Dedifferentiated amniotic fluid mesenchymal stem cell (primary cell): ENCODE data around the gene EFCAB5.
"Not testable (repeated sequence)": the region's sequence is repeated elsewhere in the genome, so short reads cannot be mapped to it uniquely, and the experiment has no call there.

ENCODE experiments used
- DNase-seq: peaks from one replicate; pipeline ENCODE4 v3.0.0-alpha.2; 2016; ENCODE audit errors: extremely low spot score

EFCAB5 gene

DNA sequence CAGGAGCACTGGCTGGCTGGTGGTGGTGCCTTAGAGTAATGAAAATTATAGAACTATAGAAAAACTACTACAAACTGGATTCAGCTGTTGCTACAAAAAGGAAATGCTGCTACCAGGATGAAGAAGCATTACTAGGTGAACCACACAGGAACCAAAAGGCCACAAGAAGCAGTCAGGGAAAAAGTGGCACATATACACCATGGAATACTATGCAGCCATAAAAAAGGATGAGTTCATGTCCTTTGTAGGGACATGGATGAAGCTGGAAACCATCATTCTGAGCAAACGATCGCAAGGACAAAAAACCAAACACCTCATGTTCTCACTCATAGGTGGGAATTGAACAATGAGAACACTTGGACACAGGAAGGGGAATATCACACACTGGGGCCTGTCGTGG is 5.5 kb upstream of the EFCAB5 start:
- not testable (repeated sequence) for DNase-seq

DNA sequence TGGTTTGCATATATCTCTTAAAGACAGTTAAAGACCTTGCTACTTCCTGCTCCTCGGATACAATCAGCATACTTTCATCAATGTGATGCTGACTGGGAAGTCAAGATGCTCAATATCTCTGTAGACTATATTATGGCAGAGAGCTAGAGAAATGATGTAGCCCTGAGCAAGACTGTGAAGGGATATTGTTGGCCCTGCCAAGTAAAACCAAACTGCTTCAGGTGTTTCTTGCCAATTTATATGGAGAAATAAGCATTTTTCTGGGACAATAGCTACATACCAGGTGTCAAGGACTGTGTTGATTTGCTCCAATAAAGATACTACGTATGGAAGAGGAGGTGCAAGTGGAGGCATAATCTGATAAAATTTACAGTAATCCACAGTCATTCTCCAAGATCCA is 4.7 kb upstream of the EFCAB5 start:
- no peak for DNase-seq

DNA sequence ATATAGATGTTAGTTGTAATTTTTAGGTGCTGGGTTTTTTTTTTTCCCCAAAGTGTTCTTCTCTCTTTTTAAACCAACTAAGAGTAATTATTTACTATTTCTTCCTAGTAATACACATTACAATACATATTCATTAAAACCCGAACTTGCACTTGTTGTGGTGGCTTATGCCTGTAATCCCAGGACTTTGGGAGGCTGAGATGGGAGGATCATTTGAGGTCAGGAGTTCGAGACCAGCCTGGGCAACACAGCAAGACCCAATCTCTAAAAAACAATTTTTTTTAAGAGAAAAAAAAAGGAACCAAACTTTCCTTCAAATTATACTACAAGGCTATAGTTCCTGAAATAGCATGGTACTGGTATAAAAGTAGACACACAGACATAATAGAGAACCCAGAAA is 3.8 kb downstream of the EFCAB5 start:
- DNase-seq, result no peak

DNA sequence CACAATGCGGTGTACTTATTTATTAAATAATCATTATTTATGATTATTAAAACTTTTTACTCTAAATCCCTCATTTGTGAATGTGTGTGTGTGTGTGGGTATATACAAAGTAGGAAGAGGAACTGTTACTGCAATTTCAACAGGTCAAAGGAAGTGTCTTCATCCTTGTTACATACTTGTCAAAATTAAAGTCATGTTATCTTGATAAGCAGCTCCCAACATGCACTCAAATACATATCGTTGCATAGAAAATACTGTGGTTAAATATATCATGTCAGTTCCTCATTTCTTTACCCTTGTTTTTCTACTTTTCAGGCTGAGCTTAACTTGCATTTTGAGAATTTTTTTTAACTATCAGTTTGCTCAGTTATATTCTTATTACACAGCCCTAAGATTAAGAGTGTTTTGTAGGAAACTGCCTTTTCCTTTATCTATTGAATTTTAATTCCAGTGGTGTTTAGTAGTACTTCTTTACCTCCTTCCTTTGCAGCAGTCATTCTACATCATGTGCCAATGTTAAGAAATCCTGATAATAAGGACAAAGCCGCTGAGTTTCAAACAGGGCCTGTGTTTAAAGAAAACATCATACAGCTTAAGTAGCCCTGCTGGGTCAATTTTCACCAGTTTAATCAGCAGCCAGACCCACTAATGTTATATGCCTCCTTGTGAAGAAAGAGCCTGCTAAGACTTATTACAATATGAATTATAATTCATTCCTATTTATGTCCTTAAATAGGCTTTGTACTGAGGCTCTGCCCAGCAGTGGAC is 7.2 kb downstream of the EFCAB5 start:
- DNase-seq, result no peak

DNA sequence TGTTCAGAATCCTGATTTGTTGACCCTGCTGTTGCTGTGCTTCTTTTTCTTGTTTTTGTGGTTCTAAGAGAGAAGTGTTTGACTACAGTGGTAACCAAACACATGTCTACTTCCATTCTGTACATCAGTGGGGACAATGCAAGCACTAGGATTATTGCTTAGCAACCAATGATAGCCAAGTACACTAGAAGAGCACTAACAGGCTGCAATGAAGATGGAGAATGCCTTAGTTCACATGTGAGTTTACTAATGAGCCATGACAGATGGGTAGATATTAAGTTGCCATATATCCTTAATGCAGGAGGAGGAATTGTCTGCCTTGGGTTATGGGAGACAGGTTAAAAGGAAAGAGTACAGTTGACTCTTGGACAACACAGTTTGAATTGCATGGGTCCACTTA is 8.3 kb downstream of the EFCAB5 start:
- DNase-seq, result no peak

DNA sequence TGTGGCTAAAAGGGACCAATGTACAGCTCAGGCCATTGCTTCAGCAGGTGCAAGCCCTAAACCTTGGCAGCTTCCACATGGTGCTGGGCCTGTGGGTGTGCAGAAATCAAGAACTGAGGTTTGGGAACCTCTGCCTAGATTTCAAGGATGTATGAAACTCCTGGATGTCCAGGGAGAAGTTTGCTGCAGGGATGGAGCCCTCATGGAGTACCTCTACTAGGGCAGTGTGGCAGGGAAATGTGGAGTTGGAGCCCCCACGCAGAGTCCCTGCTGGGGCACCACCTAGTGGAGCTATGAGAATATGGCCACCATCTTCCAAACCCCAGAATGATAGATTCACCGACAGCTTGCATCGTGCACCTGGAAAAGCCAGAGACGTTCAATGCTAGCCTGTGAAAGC is 13.0 kb downstream of the EFCAB5 start:
- no peak for DNase-seq

DNA sequence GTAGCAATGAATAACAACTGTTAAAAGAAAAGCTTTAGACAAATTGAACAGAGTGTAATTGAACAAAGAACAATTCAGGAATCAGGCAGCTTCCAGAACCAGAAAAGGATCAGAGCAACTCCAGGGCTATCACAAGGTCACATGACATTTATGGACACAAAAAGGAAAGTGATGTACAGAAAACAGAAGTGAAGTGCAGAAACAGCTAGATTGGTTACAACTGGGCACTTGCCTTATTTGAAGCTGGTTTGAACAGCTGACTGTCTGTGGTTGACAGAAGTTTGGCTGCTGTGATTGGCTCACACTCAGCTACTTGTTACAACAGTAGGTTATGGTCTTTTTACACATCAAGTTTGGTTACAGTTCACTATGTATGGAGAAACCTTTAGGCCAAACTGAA is 14.8 kb downstream of the EFCAB5 start:
- DNase-seq, result no peak

DNA sequence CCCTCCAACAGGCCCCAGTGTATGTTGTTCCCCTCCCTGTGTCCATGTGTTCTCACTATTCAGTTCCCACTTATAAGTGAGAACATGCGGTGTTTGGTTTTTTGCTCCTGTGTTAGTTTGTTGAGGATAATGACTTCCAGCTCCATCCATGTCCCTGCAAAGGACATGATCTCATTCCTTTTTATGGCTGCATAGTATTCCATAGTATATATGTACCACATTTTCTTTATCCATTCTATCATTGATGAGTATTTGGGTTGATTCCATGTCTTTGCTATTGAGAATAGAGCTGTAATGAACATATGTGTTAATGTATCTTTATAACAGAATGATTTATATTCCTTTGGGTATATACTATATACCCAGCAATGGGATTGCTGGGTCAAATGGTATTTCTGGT is 16.1 kb downstream of the EFCAB5 start:
- DNase-seq, result not testable (repeated sequence)

DNA sequence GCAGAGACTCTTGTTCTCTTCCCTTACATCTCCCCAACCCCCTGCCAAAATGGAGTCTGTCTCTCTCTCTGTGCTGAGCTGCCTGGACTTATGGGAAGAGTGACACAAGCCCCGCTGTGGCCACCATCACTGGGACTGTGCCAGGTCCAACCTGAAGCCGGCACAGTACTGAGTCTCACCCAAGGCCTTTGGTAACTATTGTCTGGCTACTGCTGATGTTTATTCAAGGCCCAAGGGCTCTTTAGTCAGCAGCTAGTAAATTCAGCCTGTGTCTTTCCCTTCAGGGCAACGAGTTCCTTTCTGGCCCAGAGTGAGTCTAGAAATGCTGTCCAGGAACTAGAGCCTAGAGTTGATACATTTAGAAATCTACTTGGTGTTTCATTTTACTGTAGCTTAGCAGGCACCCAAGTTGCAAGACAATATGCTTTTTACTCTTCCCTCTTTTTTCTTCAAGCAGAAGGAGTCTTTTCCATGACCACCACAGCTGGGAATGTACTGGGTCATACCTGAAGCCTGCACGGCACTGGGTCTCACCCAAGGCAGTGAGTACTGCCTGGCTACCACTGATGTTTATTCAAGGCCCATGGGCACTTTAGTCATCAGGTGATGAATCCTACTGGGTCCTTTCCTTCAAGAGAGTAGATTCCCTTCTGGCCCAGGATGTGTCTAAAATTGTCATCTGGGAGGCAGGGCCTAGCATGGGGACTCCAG is 17.7 kb downstream of the EFCAB5 start:
- no peak for DNase-seq

DNA sequence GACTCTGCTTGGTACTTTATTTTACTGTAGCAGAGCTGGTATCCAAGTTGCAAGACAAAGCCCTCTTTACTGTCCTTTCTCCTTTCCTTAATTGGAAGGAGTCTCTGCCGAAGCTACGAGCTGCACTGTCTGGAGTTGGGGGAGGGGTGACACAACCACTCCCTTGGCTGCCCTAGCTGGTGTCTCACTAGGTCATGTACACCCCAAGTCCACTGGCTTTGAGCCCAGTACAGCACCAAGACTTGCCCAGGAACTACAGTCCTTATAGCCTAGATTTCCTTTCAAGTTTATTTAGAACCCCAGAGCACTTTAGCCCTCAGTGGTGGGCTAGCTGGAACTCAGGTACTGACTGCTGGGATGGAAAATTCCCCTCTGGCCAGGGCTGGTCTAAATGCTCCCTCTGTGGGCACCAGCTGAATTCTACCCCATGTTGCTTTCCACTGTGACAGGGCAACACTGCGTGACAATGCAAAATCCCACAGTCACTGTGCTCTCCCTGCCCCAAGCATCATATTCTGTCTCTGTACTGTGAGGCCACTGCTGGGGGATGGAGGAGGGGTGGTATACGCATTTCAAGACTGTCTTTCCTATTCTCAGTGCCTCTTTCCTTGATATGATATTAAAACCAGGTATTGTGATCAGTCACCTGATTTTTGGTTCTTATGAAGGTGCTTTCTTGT is 18.4 kb downstream of the EFCAB5 start:
- no peak for DNase-seq

DNA sequence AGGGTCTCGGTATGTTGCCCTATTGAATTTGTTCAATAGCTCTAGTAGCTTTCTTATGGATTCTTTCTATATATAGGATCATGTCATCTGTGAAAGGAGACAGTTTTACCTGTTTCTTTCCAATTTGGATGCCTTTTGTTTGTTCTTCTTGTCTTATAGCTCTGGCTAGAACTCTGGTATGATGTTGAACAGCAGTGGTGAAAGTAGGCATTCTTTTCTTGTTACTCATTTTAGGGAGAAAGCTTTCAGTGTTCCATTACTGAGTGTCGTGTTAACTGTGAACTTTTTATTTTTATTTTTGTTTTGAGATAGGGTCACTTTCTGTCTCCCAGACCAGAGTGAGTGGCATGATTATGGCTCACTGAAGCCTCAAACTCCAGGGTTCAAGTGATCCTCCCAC is 21.2 kb downstream of the EFCAB5 start:
- no peak for DNase-seq

DNA sequence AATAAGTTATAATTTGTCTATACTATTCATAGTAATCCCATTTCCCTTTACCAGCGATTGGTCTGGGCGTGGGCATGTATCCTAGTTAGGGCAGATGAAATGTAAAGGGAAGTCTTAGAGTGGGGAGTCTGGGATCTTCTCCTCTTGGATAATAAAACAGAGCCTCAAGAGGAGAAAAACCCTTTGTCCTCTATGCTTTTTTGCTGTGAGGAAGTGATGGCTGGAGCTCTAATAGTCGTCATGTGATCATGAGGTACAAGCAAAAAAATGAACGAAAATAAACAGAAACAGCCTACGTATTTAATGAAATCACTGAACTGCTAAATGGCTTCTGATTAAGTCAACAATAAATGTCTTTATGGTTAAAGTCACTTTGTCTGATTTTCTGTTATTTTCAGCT is 26.8 kb downstream of the EFCAB5 start:
- no peak for DNase-seq

DNA sequence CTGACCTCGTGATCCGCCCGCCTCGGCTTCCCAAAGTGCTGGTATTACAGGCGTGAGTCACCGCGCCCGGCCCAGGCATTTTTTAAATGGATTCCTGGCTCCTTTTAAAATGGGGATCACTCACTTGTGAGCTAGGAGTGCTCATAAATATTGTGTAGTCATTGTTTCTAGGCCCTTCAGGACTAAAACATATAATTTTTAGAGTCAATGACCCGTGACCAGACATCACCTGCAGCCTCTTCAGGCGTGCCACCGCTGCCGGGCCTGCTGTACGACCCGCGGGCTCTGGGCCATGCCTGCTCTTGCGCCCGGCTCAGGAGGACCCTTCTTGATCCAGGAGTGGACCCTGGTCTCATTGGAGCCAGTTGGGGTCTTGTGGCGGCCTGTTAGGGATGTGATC is 30.8 kb downstream of the EFCAB5 start:
- DNase-seq, result no peak

DNA sequence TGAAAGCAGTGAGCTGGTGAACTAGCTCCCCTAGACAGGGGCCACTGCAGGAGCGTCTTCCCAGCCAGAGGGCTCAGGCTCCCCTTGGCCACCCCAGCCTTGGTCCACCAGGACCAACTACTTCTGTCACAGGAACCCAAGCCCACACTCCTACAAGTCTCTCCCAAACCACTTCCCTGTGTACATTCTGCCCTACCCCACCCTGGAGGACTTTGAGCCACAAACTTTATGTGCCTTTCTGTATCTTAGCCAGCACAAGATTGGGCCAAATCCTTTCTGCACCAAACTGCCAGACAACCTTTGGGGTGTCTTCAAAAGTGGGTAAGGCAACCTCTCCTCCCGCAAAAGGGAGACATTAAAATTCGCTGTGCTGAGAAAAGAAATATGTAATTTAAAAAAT is 31.6 kb downstream of the EFCAB5 start:
- DNase-seq, result no peak

DNA sequence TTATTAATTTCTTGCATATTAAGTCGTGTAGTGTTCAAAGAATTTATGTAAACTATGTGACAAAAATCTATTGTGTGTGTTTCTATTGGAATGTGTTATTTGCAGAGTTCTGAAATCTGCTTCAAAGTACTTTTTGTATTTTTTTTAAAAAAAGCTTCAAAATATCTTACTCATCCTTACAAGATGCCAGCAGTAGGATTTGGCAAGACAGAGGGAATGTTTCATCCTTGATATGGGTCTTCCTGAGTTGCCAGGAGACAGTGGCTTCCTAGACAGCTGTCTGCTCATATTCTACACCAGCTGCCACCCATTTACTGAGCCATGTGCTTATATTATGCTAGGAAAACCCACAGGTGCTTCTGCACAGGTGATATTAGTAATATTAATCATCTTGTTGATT is 36.4 kb downstream of the EFCAB5 start:
- DNase-seq, result peak; percentile 24

DNA sequence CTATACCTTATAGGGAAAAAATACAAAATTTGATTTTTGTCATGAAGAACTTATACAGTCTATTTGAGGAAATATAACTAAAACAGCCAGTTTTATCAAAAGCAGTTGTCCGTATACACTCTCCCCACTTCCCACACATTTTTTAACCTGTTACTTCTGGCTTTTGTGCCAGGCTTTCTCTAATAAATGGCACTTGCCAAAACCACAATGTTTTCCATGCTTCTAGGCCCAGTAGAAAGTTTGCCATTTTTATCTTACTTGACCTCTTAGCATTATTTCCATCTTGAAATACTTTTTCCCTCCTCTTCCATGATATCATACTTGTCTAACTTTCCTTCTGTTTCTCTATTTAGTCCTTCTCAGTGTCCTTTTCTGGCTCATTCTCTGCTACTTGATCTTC is 38.8 kb downstream of the EFCAB5 start:
- no peak for DNase-seq

DNA sequence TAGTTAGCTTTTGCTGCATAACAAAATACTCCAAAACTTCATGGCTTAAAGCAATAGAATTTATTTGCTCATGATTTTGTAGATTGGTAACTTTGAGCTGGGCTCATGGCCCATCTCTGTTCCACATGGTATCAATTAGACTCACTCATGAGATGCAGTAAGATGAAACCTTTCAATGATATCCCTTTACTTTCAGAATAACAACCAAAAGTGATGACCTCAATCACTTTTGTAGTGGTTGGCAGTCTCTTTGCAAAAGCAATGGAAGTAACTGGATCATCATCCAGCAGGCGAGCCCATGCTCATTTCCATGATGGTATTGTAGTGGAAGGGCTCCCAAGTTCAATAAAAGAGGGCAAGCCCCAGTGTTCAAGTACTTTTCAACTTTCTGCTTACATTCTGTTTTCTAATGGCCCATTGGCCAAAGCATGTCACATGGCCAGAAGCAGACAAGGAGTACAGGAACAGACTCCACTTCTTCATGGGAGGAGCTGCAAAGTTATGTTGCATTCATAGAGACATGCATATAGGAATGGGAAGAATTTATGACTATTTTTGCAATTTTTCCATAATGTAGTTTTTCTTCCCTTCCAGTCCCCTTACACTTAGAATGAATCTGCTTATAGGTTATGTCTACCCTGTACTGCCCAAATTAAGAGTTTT is 41.7 kb downstream of the EFCAB5 start:
- DNase-seq, result no peak

DNA sequence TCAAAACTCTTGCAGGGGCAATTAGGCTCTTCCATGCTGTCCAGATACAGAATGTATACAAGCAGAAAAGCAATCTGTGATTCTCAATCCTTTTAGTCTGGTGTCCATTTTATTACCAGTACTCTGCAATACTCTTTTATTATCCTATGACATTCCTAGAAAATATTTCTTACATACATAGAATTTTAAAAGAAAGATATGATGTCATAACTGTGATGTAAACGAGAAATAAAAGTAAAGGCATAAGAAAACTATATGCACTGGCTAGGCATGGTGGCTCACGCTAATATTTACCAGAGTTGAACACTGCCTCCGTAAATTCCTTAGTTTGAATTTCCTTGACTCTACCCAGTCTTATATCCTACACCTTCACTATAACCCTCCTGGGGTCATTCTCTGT is 55.0 kb downstream of the EFCAB5 start:
- no peak for DNase-seq

DNA sequence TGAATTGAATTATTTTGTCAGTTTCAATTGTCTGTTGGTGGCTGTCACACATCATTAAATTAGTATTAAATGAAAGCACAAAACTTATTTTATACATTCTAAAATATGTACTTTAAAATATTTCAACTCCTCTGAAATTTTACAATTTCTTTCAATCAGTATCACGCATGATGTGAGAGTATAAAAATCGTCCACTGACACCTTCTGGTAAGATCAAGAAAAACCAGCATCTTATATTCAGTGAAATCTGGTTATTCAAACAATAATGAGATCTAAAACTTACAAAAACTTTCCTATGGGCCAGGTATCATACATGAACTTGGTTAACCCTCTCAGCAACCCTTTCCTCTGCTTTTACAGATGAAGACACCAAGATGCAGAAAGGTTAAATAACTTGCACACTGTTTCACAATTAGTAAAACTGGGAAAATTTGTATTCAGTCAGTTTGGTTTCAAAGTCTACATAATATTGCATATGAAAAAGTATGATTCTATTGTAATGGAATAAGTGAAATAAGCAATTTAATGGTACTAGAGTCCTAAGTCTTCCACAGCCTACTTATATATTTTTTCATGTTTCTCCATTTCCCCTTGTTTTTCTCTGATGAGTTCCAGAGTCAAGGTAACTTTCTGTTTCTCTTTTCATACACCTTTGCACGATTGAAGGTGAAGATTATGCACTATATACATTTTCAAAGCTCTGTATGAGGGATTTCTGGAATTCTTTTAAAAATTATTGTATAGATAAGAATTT is 58.7 kb downstream of the EFCAB5 start:
- DNase-seq, result no peak

DNA sequence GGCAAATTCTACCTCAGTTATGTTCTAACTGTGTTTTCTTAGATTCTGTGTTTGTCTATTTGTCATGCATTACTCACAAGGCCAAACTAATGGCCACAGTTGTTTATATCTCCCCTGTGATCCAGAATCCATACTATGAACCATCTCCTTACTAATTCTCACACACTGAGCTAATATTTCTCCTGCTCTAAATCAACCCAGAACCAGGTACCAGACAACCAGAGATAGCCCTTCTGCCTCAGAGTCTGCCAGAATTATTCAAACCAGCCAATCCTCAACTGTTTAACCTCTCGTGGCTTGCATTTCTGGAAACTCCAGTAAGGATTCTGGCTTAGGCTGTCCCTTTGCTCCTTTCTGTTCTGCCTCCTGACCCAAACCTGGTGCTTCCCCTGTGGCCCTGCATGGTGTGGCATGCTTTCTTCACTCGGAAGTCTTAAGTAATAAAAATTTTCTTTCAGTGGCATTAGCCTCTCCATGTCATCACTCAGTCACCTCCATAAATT is 59.4 kb downstream of the EFCAB5 start:
- DNase-seq, result no peak

DNA sequence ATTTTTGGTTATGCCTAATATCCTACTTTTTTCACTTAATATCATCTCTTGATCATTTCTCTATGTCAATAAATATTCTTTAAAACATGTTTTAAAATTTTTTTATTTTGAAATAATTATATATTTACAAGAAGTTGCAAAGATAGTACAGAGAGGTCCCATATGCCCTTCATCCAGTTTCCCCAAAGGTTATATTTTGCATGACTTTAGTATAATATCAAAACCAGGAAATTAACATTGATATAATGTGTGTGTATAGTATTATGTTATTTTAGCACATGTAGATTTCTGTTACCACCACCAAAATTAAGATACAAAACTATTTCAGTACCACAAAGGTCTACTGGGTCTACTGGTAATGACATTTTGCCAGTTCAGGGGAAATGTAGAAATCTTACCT is 60.7 kb downstream of the EFCAB5 start:
- no peak for DNase-seq
